Upper lobe of right lung (tissue), 1 donor: ENCODE results near the gene MAPK14. TPM values are rescaled to one million over a fixed set of nuclear protein-coding genes. Genes with fewer than 3 reads are reported as not detected.
A peak's percentile ranks its signal among the peaks of the same experiment; 100 is the strongest.
"Not testable (repeated sequence)": the region's sequence is repeated elsewhere in the genome, so short reads cannot be mapped to it uniquely, and the experiment has no call there.

Experiments used
- ATAC-seq: fragments of 200-7000 bp; cut with Tn5 transposase; one replicate; pipeline ENCODE4 v1.9.1; 2020; ENCODE audit warnings: mild to moderate bottlenecking, moderate library complexity
- DNase-seq: peaks from one replicate; pipeline ENCODE4 v3.0.0-alpha.2; 2020
- H3K27ac ChIP-seq: fragments of 200-600 bp; one replicate; pipeline ENCODE4 v1.8.0; 2022
- H3K27me3 ChIP-seq: fragments of 200-600 bp; one replicate; pipeline ENCODE4 v1.8.0; 2022; ENCODE audit warnings: mild to moderate bottlenecking
- H3K36me3 ChIP-seq: fragments of 200-600 bp; one replicate; pipeline ENCODE4 v1.8.0; 2022
- H3K4me1 ChIP-seq: fragments of 200-600 bp; one replicate; pipeline ENCODE4 v1.8.0; 2022
- H3K4me3 ChIP-seq: fragments of 200-600 bp; one replicate; pipeline ENCODE4 v1.8.0; 2022; ENCODE audit warnings: mild to moderate bottlenecking
- H3K9me3 ChIP-seq: fragments of 200-600 bp; one replicate; pipeline ENCODE4 v1.8.0; 2022
- CTCF ChIP-seq: fragments of 200-600 bp; IDR thresholded peaks from one replicate; pipeline ENCODE4 v1.8.0; 2022; ENCODE audit warnings: antibody characterized with exemption
- intact Hi-C: fragments of 100-400 bp; cut with DNase I; formaldehyde crosslinking; loops from one replicate; pipeline ENCODE4 v1.11.0; 2022
- total RNA-seq: library from RNA; stranded (reverse); fragmentation: NEBNext Ultra II Directional; extraction: Animal tissue kit (Norgen Biotek cat#: 25700); gene quantifications from one replicate; pipeline ENCODE4 v1.2.1, GENCODE V29; 2021
- donor health status: DM: no; HTN: yes; CAD: no; lungs with severe emphysema.

The MAPK14 gene
- total RNA-seq, 1 donor from 2014 or later, result 60.6 TPM

GRCh38 chr6:36082318-36082717, 54.7 kb downstream of the MAPK14 start:
- H3K4me1 ChIP-seq, result no peaks in the 10 kb centered on the region
- H3K27ac ChIP-seq, result no peak overlapping the region
- peaks cover 77% of the 10 kb centered on the region for H3K36me3 ChIP-seq
- ATAC-seq (no peak), DNase-seq (no peak)
- no peak for TF ChIP-seq CTCF
- H3K27me3 ChIP-seq, result no peaks in the 10 kb centered on the region
- H3K4me3 ChIP-seq, result no peak overlapping the region
- intact Hi-C loops, result no loop called here
- no peaks in the 10 kb centered on the region for H3K9me3 ChIP-seq

GRCh38 chr6:36083446-36083845, 55.8 kb downstream of the MAPK14 start:
- intact Hi-C loops, result no loop called here
- H3K27me3 ChIP-seq, result no peaks in the 10 kb centered on the region
- H3K36me3 ChIP-seq, result peaks cover 67% of the 10 kb centered on the region
- no peaks in the 10 kb centered on the region for H3K9me3 ChIP-seq
- no peak overlapping the region for H3K27ac ChIP-seq
- DNase-seq (no peak), ATAC-seq (no peak)
- TF ChIP-seq CTCF, result no peak
- no peaks in the 10 kb centered on the region for H3K4me1 ChIP-seq
- no peak overlapping the region for H3K4me3 ChIP-seq

DNA sequence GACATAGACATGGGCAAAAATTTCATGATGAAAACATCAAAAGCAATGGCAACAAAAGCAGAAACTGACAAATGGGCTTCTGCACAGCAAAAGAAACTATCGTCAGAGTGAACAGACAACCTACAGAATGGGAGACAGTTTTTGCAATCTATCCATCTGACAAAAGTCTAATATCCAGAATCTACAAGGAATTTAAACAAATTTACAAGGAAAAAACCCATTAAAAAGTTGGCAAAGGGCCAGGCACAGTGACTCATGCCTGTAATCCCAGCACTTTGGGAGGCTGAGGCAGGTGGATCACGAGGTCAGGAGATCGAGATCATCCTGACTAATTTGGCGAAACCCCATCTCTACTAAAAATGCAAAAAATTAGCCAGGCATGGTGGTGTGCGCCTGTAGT, 60.6 kb downstream of the MAPK14 start:
- intact Hi-C loops, ATAC-seq, H3K9me3 ChIP-seq, DNase-seq, H3K4me1 ChIP-seq, H3K27ac ChIP-seq, H3K27me3 ChIP-seq, H3K4me3 ChIP-seq: not testable (repeated sequence)
- H3K36me3 ChIP-seq, result peaks cover 33% of the 10 kb centered on the region

- Histone ChIP-seq H3K36me3 (peaks cover 25% of the 10 kb centered on the region), H3K4me3 (no peak overlapping the region), H3K27me3 (no peaks in the 10 kb centered on the region), H3K27ac (no peak overlapping the region), H3K4me1 (no peaks in the 10 kb centered on the region), H3K9me3 (no peaks in the 10 kb centered on the region)
- intact Hi-C loops, result no loop called here
- no peak for ATAC-seq
- no peak for TF ChIP-seq CTCF
- no peak for DNase-seq
These were observed 61.4 kb downstream of the MAPK14 start for GRCh38 chr6:36089048-36089447.

DNA sequence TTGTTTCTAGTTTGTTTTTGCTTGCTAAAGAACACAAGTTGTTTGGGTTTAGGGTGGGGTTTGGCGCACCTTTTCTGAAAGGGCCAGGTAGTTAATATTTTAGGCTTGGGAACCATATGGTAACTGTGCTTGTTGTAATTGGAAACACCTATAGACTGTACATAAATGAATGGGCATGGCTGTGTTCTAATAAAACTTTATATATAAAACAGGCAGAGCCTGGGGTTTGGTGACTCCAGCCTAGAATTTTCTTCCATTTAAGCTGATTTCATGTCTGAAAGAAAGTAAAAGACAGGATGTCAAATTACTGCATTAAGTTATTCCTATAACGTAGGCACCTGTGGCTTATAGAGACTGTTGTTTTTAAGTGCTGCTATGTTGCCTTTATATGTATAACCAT, 66.6 kb downstream of the MAPK14 start:
- no peak for TF ChIP-seq CTCF
- H3K4me1 ChIP-seq, result peaks cover 4% of the 10 kb centered on the region
- H3K4me3 ChIP-seq, result no peak overlapping the region
- no peaks in the 10 kb centered on the region for H3K27me3 ChIP-seq
- H3K9me3 ChIP-seq, result no peaks in the 10 kb centered on the region
- intact Hi-C loops, result no loop called here
- no peak overlapping the region for H3K27ac ChIP-seq
- no peak for ATAC-seq
- H3K36me3 ChIP-seq, result peaks cover 29% of the 10 kb centered on the region
- DNase-seq, result no peak

DNA sequence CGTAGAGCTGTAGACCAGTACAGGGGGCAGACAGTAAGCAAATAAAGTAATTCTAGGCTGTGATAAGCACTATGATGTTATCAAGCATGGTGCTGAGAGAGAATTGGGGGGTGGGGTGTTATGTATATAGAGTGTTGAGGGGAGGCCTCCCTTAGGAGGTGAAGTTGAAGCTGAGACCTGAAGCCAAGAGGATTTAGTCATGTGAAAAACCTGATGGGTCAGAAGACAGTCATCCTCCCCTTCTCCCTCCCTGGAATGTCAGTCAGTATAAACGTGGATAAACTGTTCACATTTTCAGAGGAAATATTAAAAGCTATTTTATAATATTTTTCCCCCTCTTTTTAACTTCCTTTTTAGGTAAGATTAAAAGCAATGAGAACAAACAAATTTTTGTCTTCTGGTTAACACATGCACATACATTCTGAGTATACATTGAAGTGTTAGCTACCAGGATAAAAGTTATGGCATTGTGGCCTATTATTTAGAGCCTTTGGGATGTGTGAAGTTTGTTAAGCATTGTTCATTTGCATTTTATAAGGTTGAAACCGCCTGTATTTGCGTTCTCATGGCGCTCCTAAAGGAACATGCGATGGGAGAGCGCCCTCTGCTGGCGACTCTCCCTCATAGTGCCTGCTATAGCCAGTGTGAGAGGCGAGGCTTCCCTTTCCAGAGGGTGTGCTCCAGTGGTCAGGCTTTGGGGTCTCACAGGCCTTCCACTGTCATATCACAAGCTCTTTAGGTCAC, 67.3 kb downstream of the MAPK14 start:
- peak; percentile 98 for TF ChIP-seq CTCF
- peaks cover 4% of the 10 kb centered on the region for H3K4me1 ChIP-seq
- H3K27ac ChIP-seq, result no peak overlapping the region
- H3K4me3 ChIP-seq, result no peak overlapping the region
- ATAC-seq (peak; percentile 99), DNase-seq (peak; percentile 87)
- H3K9me3 ChIP-seq, result no peaks in the 10 kb centered on the region
- H3K27me3 ChIP-seq, result no peaks in the 10 kb centered on the region
- intact Hi-C loops, result loop anchor here (5.0 kb wide), 1 partner anchor 68 kb away; the partner anchor contains the start of gene MAPK14
- peaks cover 31% of the 10 kb centered on the region for H3K36me3 ChIP-seq
